Neural cell (in vitro differentiated cells): ENCODE results near the gene UNC13B. TPM values are rescaled to one million over a fixed set of nuclear protein-coding genes. Genes with fewer than 3 reads are reported as not detected.

Experiments used
- H2AFZ ChIP-seq: fragments of 200-600, 300-800 bp; sonication (generic), shearing (Covaris generic); 2 replicates; pipeline ENCODE4 v1.6.0; 2014; ENCODE audit warnings: low read depth, mild to moderate bottlenecking, antibody characterized with exemption, low read length, moderate library complexity
- H3F3A ChIP-seq: fragments of 200-600 bp; shearing (Covaris generic); 2 replicates; pipeline ENCODE4 v1.6.1; 2016; ENCODE audit warnings: mild to moderate bottlenecking, moderate library complexity, mixed read lengths, antibody characterized with exemption, low read length; ENCODE audit not compliant: insufficient read depth, poor library complexity, severe bottlenecking
- H3K27ac ChIP-seq: fragments of 200-600, 300-800 bp; sonication (generic), shearing (Covaris generic); 2 replicates; pipeline ENCODE4 v1.5.1; 2014; ENCODE audit warnings: mild to moderate bottlenecking, low read length, moderate library complexity
- H3K27me3 ChIP-seq: fragments of 300-800, 200-600 bp; sonication (generic), shearing (Covaris generic); 2 replicates; pipeline ENCODE4 v1.6.0; 2014; ENCODE audit warnings: mild to moderate bottlenecking, low read depth, low read length, moderate library complexity; ENCODE audit not compliant: insufficient read depth
- H3K36me3 ChIP-seq: fragments of 300-800, 200-600 bp; sonication (generic), shearing (Covaris generic); 2 replicates; pipeline ENCODE4 v1.5.1; 2014; ENCODE audit warnings: mild to moderate bottlenecking, antibody characterized with exemption, low read length, moderate library complexity; ENCODE audit not compliant: insufficient read depth
- H3K4me2 ChIP-seq: fragments of 300-800, 200-600 bp; sonication (generic), shearing (Covaris generic); 2 replicates; pipeline ENCODE4 v1.6.0; 2014; ENCODE audit warnings: mild to moderate bottlenecking, low read length
- H3K4me3 ChIP-seq: fragments of 300-800, 200-600 bp; sonication (generic), shearing (Covaris generic); 2 replicates; pipeline ENCODE4 v1.5.1; 2014; ENCODE audit warnings: mild to moderate bottlenecking, low read length, moderate library complexity
- H3K79me2 ChIP-seq: fragments of 200-600 bp; shearing (Covaris generic); replicated peaks from 2 replicates; pipeline ENCODE4 v1.6.0; 2014; ENCODE audit warnings: mild to moderate bottlenecking, low read length, moderate library complexity; ENCODE audit not compliant: insufficient read depth
- H3K9ac ChIP-seq: fragments of 300-800, 200-600 bp; sonication (generic), shearing (Covaris generic); 2 replicates; pipeline ENCODE4 v1.6.1; 2016; ENCODE audit warnings: mild to moderate bottlenecking, low read length, mixed read lengths
- H3K9me2 ChIP-seq: fragments of 200-600 bp; shearing (Covaris generic); 2 replicates; pipeline ENCODE4 v1.6.1; 2016; ENCODE audit warnings: mild to moderate bottlenecking, low read length, mixed read lengths; ENCODE audit not compliant: insufficient read depth
- H3K9me3 ChIP-seq: fragments of 200-600, 300-800 bp; sonication (generic), shearing (Covaris generic); 2 replicates; pipeline ENCODE4 v1.6.1; 2016; ENCODE audit warnings: mild to moderate bottlenecking, mixed run types, low read length, moderate library complexity, mixed read lengths
- H4K20me1 ChIP-seq: fragments of 200-600 bp; shearing (Covaris generic); 2 replicates; pipeline ENCODE4 v1.6.1; 2016; ENCODE audit warnings: mild to moderate bottlenecking, mixed run types; ENCODE audit not compliant: insufficient read depth
- CTCF ChIP-seq: fragments of 450-650 bp; IDR thresholded peaks from 2 replicates; pipeline ENCODE4 v1.5.1; 2014; ENCODE audit warnings: antibody characterized with exemption, mild to moderate bottlenecking, moderate library complexity; ENCODE audit not compliant: poor library complexity, severe bottlenecking
- EP300 ChIP-seq: fragments of 450-650 bp; conservative IDR thresholded peaks from 2 replicates; pipeline ENCODE4 v1.6.1; 2014; ENCODE audit warnings: antibody characterized with exemption, mild to moderate bottlenecking, moderate library complexity; ENCODE audit not compliant: poor library complexity, severe bottlenecking
- EZH2 ChIP-seq: fragments of 200-600, 300-800 bp; shearing (Covaris generic), sonication (generic); IDR thresholded peaks from 2 replicates; pipeline ENCODE4 v1.6.1; 2014; ENCODE audit warnings: antibody characterized with exemption, low read length, borderline replicate concordance, mild to moderate bottlenecking; ENCODE audit not compliant: insufficient read depth, poor library complexity, severe bottlenecking
- MXI1 ChIP-seq: fragments of 450-650 bp; conservative IDR thresholded peaks from 2 replicates; pipeline ENCODE4 v1.6.1; 2014; ENCODE audit warnings: antibody characterized with exemption, mild to moderate bottlenecking; ENCODE audit not compliant: poor library complexity, severe bottlenecking
- POLR2AphosphoS5 ChIP-seq: IDR thresholded peaks from 2 replicates; pipeline ENCODE4 v1.6.1; 2012
- RAD21 ChIP-seq: fragments of 450-650 bp; conservative IDR thresholded peaks from 2 replicates; pipeline ENCODE4 v1.6.1; 2014; ENCODE audit warnings: antibody characterized with exemption, mild to moderate bottlenecking, moderate library complexity
- REST ChIP-seq: IDR thresholded peaks from 2 replicates; pipeline ENCODE4 v1.6.1; 2012; ENCODE audit warnings: borderline replicate concordance
- SMC3 ChIP-seq: fragments of 450-650 bp; conservative IDR thresholded peaks from 2 replicates; pipeline ENCODE4 v1.6.1; 2014; ENCODE audit warnings: antibody characterized with exemption, mild to moderate bottlenecking, moderate library complexity; ENCODE audit not compliant: poor library complexity
- TAF1 ChIP-seq: IDR thresholded peaks from 2 replicates; pipeline ENCODE4 v1.6.1; 2012; ENCODE audit warnings: low read depth
- polyA plus RNA-seq: library from polyadenylated mRNA; depleted of rRNA; stranded (reverse); fragments of >200 nt; gene quantifications from 2 replicates; pipeline ENCODE4 v1.2.3, GENCODE V29; 2014

UNC13B gene
- polyA plus RNA-seq, 1 donor from 2014 or later: 37.2 TPM

- no peaks in the 10 kb centered on the region for H3F3A ChIP-seq
- no peaks in the 10 kb centered on the region for H3K27me3 ChIP-seq
- no peak for TF ChIP-seq EZH2
- TF ChIP-seq EP300: no peak
- TF ChIP-seq TAF1: no peak
- TF ChIP-seq RAD21: no peak
- TF ChIP-seq POLR2AphosphoS5: no peak
- TF ChIP-seq SMC3: no peak
- no peak for TF ChIP-seq REST
- no peak for TF ChIP-seq MXI1
- TF ChIP-seq CTCF: no peak
- H3K9me3 ChIP-seq: no peaks in the 10 kb centered on the region
- no peak overlapping the region for H3K4me2 ChIP-seq
- H2AFZ ChIP-seq: no peak overlapping the region
- no peaks in the 10 kb centered on the region for H3K79me2 ChIP-seq
- no peaks in the 10 kb centered on the region for H3K36me3 ChIP-seq
- no peaks in the 10 kb centered on the region for H4K20me1 ChIP-seq
- H3K27ac ChIP-seq: no peak overlapping the region
- no peaks in the 10 kb centered on the region for H3K9me2 ChIP-seq
- no peak overlapping the region for H3K9ac ChIP-seq
- H3K4me3 ChIP-seq: no peak overlapping the region
These were observed 253.7 kb downstream of the UNC13B start for GRCh38 chr9:35415402-35416097.

- TF ChIP-seq EP300 (no peak), REST (no peak), MXI1 (no peak), RAD21 (no peak), POLR2AphosphoS5 (no peak), CTCF (no peak), SMC3 (no peak), EZH2 (no peak), TAF1 (no peak)
These were observed 254.3 kb downstream of the UNC13B start for GRCh38 chr9:35416098-35416427.

More at GRCh38 chr9:35416098-35416427, 254.3 kb downstream of the UNC13B start:
- Histone ChIP-seq H3K79me2 (no peaks in the 10 kb centered on the region), H3K27me3 (no peaks in the 10 kb centered on the region), H3K36me3 (no peaks in the 10 kb centered on the region), H3K9ac (no peak overlapping the region), H3K27ac (no peak overlapping the region), H4K20me1 (no peaks in the 10 kb centered on the region), H2AFZ (no peak overlapping the region), H3K9me2 (no peaks in the 10 kb centered on the region), H3F3A (no peaks in the 10 kb centered on the region), H3K9me3 (no peaks in the 10 kb centered on the region), H3K4me2 (no peak overlapping the region), H3K4me3 (no peak overlapping the region)
